CD14-positive monocyte (primary cell): ENCODE data around the gene OR2H2. TPM values are rescaled to one million over a fixed set of nuclear protein-coding genes. Genes with fewer than 3 reads are reported as not detected.

ENCODE experiments used
- DNase-seq, 3 donors: peaks; one replicate each; pipeline ENCODE4 v3.0.0-alpha.2; 2011 to 2022
- H2AFZ ChIP-seq: 2 replicates; pipeline ENCODE4 v1.6.0; 2012; ENCODE audit warnings: mild to moderate bottlenecking, low read depth, low read length, inconsistent platforms; ENCODE audit not compliant: insufficient read depth, poor library complexity, severe bottlenecking
- H3K27ac ChIP-seq, 2 donors: 1 replicate in 1 of 2; 2 replicates in 1 of 2; pipeline ENCODE4 v1.5.1; 2012 to 2013; ENCODE audit warnings: low read length in 2 of 2, control low read depth in 1 of 2, inconsistent platforms in 1 of 2, low read depth in 1 of 2, mild to moderate bottlenecking in 1 of 2
- H3K27me3 ChIP-seq, 2 donors: one replicate each; pipeline versions ENCODE4 v1.6.0 to v1.6.1; 2011 to 2013; ENCODE audit warnings: low read length in 2 of 2; ENCODE audit not compliant: control insufficient read depth in 2 of 2, insufficient read depth in 2 of 2
- H3K36me3 ChIP-seq, 2 donors: replicated peaks in 1 of 2; 1 replicate in 1 of 2; 2 replicates in 1 of 2; pipeline versions ENCODE4 v1.5.1 to v1.6.1; 2012 to 2013; ENCODE audit warnings: low read length in 2 of 2, control low read depth in 1 of 2, inconsistent platforms in 1 of 2, mild to moderate bottlenecking in 1 of 2; ENCODE audit not compliant: insufficient read depth in 2 of 2, control insufficient read depth in 1 of 2
- H3K4me1 ChIP-seq, 2 donors: 1 replicate in 1 of 2; 2 replicates in 1 of 2; pipeline versions ENCODE4 v1.5.1 to v1.6.1; 2012 to 2013; ENCODE audit warnings: low read length in 2 of 2, control low read depth in 1 of 2, inconsistent platforms in 1 of 2, mild to moderate bottlenecking in 1 of 2, moderate library complexity in 1 of 2; ENCODE audit not compliant: insufficient read depth in 2 of 2, control insufficient read depth in 1 of 2
- H3K4me2 ChIP-seq: replicated peaks from 2 replicates; pipeline ENCODE3; 2012; ENCODE audit warnings: low read length, moderate library complexity, mild to moderate bottlenecking; ENCODE audit not compliant: poor library complexity, severe bottlenecking; ENCODE audit errors: extremely low read depth
- H3K4me3 ChIP-seq, 3 experiments: fragments of 200-600 bp in 1 of 3; sonication (generic) in 1 of 3; replicated peaks in 1 of 3; 1 replicate in 2 of 3; 2 replicates in 1 of 3; pipeline ENCODE4 v1.5.1; 2011 to 2013; ENCODE audit warnings: low read length in 3 of 3, mild to moderate bottlenecking in 3 of 3, control low read depth in 2 of 3, low read depth in 2 of 3, inconsistent platforms in 1 of 3, moderate library complexity in 1 of 3
- H3K79me2 ChIP-seq: 2 replicates; pipeline ENCODE4 v1.6.0; 2012; ENCODE audit warnings: mild to moderate bottlenecking, control low read depth, inconsistent platforms, low read length, moderate library complexity; ENCODE audit not compliant: insufficient read depth
- H3K9ac ChIP-seq: 2 replicates; pipeline ENCODE4 v1.6.0; 2017; ENCODE audit warnings: low read length, mild to moderate bottlenecking; ENCODE audit not compliant: insufficient read depth, poor library complexity, severe bottlenecking
- H3K9me3 ChIP-seq, 2 donors: replicated peaks in 1 of 2; 1 replicate in 1 of 2; 2 replicates in 1 of 2; pipeline versions ENCODE4 v1.5.1 to v1.6.1; 2012 to 2013; ENCODE audit warnings: low read length in 2 of 2, control low read depth in 1 of 2; ENCODE audit not compliant: control insufficient read depth in 1 of 2, insufficient read depth in 1 of 2
- H4K20me1 ChIP-seq: 2 replicates; pipeline ENCODE4 v1.6.0; 2012; ENCODE audit warnings: mild to moderate bottlenecking, low read length, control low read depth, moderate library complexity; ENCODE audit not compliant: insufficient read depth
- H3K27ac Mint-ChIP-seq, 7 donors: one replicate each; pipeline ENCODE4 v1.8.0; 2020; ENCODE audit warnings: mild to moderate bottlenecking in 7 of 7, mixed read lengths in 7 of 7, moderate library complexity in 6 of 7, inconsistent platforms in 2 of 7
- H3K27me3 Mint-ChIP-seq, 3 donors: one replicate each; pipeline ENCODE4 v1.8.0; 2021 to 2022; ENCODE audit warnings: low read depth in 3 of 3, mild to moderate bottlenecking in 3 of 3, mixed read lengths in 3 of 3, moderate library complexity in 3 of 3, inconsistent platforms in 1 of 3
- H3K36me3 Mint-ChIP-seq, 2 donors: one replicate each; pipeline ENCODE4 v1.8.0; 2020; ENCODE audit warnings: mixed read lengths in 2 of 2, inconsistent platforms in 1 of 2, mild to moderate bottlenecking in 1 of 2
- H3K4me1 Mint-ChIP-seq: one replicate; pipeline ENCODE4 v1.8.0; 2020; ENCODE audit warnings: mild to moderate bottlenecking, mixed read lengths
- H3K4me3 Mint-ChIP-seq, 2 donors: one replicate each; pipeline ENCODE4 v1.8.0; 2020; ENCODE audit warnings: mild to moderate bottlenecking in 2 of 2, mixed read lengths in 2 of 2, moderate library complexity in 1 of 2
- H3K9me3 Mint-ChIP-seq, 7 donors: one replicate each; pipeline ENCODE4 v1.8.0; 2020 to 2022; ENCODE audit warnings: mixed read lengths in 7 of 7, mild to moderate bottlenecking in 6 of 7, moderate library complexity in 6 of 7, inconsistent platforms in 2 of 7
- CTCF ChIP-seq: fragments of 200-600 bp; IDR thresholded peaks from one replicate; pipeline ENCODE4 v1.8.0; 2022; ENCODE audit warnings: antibody characterized with exemption, mild to moderate bottlenecking
- WGBS: methylation state at CpG from one replicate; pipeline ENCODE4 v1.1.5; 2013; ENCODE audit warnings: missing lambda C conversion rate; ENCODE audit not compliant: insufficient coverage; 5-methylcytosine and 5-hydroxymethylcytosine counted together
- intact Hi-C, 2 donors: fragments of 100-400 bp; cut with micrococcal nuclease; formaldehyde crosslinking; loops; one replicate each; pipeline versions ENCODE4 v1.15.0 to v1.15.1; 2023
- polyA plus RNA-seq, 3 donors: library from polyadenylated mRNA; depleted of rRNA in 1 of 3; unstranded in 2 of 3; stranded (reverse) in 1 of 3; fragments of 300-500 nt in 2 of 3; fragments of >200 nt in 1 of 3; fragmentation: Illumina TruSeq in 2 of 3; gene quantifications; 1 replicate in 2 of 3; 2 replicates in 1 of 3; pipeline ENCODE4 v1.2.3, GENCODE V29; 2012 to 2021

The OR2H2 gene
- polyA plus RNA-seq, 3 donors = not detected

- no peaks in the 10 kb centered on the region for H4K20me1 ChIP-seq
- no peak for DNase-seq
- no peak overlapping the region for H2AFZ ChIP-seq
- TF ChIP-seq CTCF = no peak
- no peaks in the 10 kb centered on the region for H3K9me3 ChIP-seq
- no peak overlapping the region for H3K4me3 Mint-ChIP-seq
- no peak overlapping the region for H3K4me3 ChIP-seq
- peaks cover 0 to 24% of the 10 kb centered on the region in 2 donors for H3K36me3 ChIP-seq
- H3K4me2 ChIP-seq = no peak overlapping the region
- intact Hi-C loops = no loop called here
- no peaks in the 10 kb centered on the region for H3K4me1 Mint-ChIP-seq
- WGBS = 88% methylated on average over 1 of the region's 2 CpGs
- no peaks in the 10 kb centered on the region for H3K4me1 ChIP-seq
- no peak overlapping the region for H3K27ac ChIP-seq
- H3K79me2 ChIP-seq = no peaks in the 10 kb centered on the region
- H3K9ac ChIP-seq = no peak overlapping the region
- H3K27me3 Mint-ChIP-seq = peaks cover 4 to 8% (median 5%) of the 10 kb centered on the region in 3 donors
- H3K27ac Mint-ChIP-seq = no peak overlapping the region
- H3K36me3 Mint-ChIP-seq = peaks cover 13 to 16% of the 10 kb centered on the region in 2 donors
- H3K27me3 ChIP-seq = no peaks in the 10 kb centered on the region
- H3K9me3 Mint-ChIP-seq = no peaks in the 10 kb centered on the region
Measured at GRCh38 chr6:29598172-29598747, 13.3 kb downstream of the OR2H2 start.

DNA sequence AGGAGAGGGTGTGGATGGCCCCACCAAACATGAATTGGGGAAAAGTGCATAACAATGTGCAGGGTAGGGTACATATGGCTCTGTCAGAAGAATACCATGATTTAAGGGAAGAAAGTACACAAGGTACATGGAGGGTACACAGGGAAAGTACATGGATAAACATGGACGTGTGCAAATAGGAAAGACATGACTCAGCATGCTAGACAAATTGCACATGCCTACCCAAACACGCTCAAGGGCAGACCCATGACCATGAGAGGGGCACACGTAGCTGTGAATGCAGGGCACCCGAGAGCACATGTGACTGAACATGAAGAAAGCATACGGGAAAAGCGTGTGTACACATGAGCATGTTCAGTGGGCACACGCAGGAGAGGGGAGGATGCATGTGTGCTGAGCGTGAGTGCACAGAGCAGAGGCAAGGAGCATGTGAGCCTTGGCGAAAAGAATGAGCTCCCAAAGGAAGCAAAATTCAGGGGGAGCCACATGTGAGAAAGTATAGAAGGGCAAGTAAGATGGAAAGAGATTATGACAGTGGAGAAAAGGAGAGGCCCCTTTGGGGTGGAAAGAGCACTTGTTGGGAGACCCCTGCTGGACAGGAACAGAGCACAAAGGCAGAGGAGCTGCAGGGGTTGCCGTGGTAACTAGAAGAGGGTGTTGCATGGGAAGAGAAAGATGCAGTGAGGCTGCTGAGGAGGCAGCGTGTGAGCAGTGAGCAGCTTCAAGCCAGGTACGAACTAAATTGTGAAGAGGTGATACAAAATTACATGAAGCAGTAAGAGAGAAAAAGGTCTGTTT, 17.8 kb downstream of the OR2H2 start:
- H3K27ac ChIP-seq = no peak overlapping the region
- no peak overlapping the region for H3K4me3 ChIP-seq
- no peak overlapping the region for H2AFZ ChIP-seq
- H3K79me2 ChIP-seq = no peaks in the 10 kb centered on the region
- H3K4me2 ChIP-seq = no peak overlapping the region
- no peak for DNase-seq
- H3K9ac ChIP-seq = no peak overlapping the region
- Mint-ChIP-seq H3K4me3 (no peak overlapping the region), H3K36me3 (peaks cover 53 to 58% of the 10 kb centered on the region in 2 donors), H3K27me3 (peaks cover 0 to 6% (median 3%) of the 10 kb centered on the region in 3 donors), H3K9me3 (peaks cover 0 to 2% (median 0%) of the 10 kb centered on the region in 7 donors), H3K27ac (peak overlapping the region in 1 of 7 donors; percentile 17), H3K4me1 (no peaks in the 10 kb centered on the region)
- no peak for TF ChIP-seq CTCF
- no peaks in the 10 kb centered on the region for H3K27me3 ChIP-seq
- no peaks in the 10 kb centered on the region for H3K9me3 ChIP-seq
- H3K36me3 ChIP-seq = peaks cover 23 to 69% of the 10 kb centered on the region in 2 donors
- WGBS = 85% methylated on average over 12 of the region's 12 CpGs
- H3K4me1 ChIP-seq = no peaks in the 10 kb centered on the region
- intact Hi-C loops = no loop called here
- H4K20me1 ChIP-seq = no peaks in the 10 kb centered on the region
